HUES48 (cell line): ENCODE measurements around the gene NKX6-1.

Experiments
- H3K27ac ChIP-seq: one replicate; pipeline ENCODE4 v1.7.0; 2013; ENCODE audit warnings: low read depth, low read length, inconsistent platforms
- H3K27me3 ChIP-seq: 2 replicates; pipeline ENCODE4 v1.6.1; 2013; ENCODE audit warnings: mild to moderate bottlenecking, low read length; ENCODE audit not compliant: control insufficient read depth, insufficient read depth
- H3K36me3 ChIP-seq: 2 replicates; pipeline ENCODE4 v1.6.1; 2013; ENCODE audit warnings: low read length; ENCODE audit not compliant: control insufficient read depth, insufficient read depth
- H3K4me1 ChIP-seq: 2 replicates; pipeline ENCODE4 v1.6.1; 2013; ENCODE audit warnings: mild to moderate bottlenecking, low read length; ENCODE audit not compliant: control insufficient read depth, insufficient read depth
- H3K4me3 ChIP-seq: 2 replicates; pipeline ENCODE4 v1.5.1; 2013; ENCODE audit warnings: mild to moderate bottlenecking, low read depth, low read length
- H3K9ac ChIP-seq: 2 replicates; pipeline ENCODE4 v1.6.1; 2013; ENCODE audit warnings: mild to moderate bottlenecking, low read depth, low read length, moderate library complexity
- H3K9me3 ChIP-seq: 2 replicates; pipeline ENCODE4 v1.6.1; 2013; ENCODE audit warnings: low read length; ENCODE audit not compliant: control insufficient read depth, insufficient read depth

NKX6-1 gene

GRCh38 chr4:84498935-84499623, at the start of gene NKX6-1:
Gene NKX6-1 (minus strand): TSS chr4:84499292. CDS start chr4:84498228, 1,064 bp downstream.
- Histone ChIP-seq H3K9ac (no peak within 1 kb of the TSS), H3K4me3 (peak within 1 kb of the TSS; percentile 70), H3K4me1 (peaks cover 56% of the 10 kb centered on the region), H3K36me3 (no peaks in the 10 kb centered on the region), H3K27me3 (peaks cover 98% of the 10 kb centered on the region), H3K27ac (no peak within 1 kb of the TSS), H3K9me3 (no peaks in the 10 kb centered on the region)

- no peak overlapping the region for H3K27ac ChIP-seq
- no peaks in the 10 kb centered on the region for H3K27me3 ChIP-seq
- H3K4me3 ChIP-seq = no peak overlapping the region
- H3K9me3 ChIP-seq = no peaks in the 10 kb centered on the region
- no peak overlapping the region for H3K9ac ChIP-seq
- no peaks in the 10 kb centered on the region; the same call in 1 of the 2 replicates for H3K4me1 ChIP-seq
- no peaks in the 10 kb centered on the region for H3K36me3 ChIP-seq
Observed at GRCh38 chr4:84547211-84547610, 48.1 kb upstream of the NKX6-1 start.

GRCh38 chr4:84545093-84545492, 46.0 kb upstream of the NKX6-1 start:
- H3K27ac ChIP-seq = no peak overlapping the region
- H3K4me3 ChIP-seq = no peak overlapping the region
- H3K9me3 ChIP-seq = no peaks in the 10 kb centered on the region
- no peaks in the 10 kb centered on the region for H3K36me3 ChIP-seq
- no peak overlapping the region for H3K9ac ChIP-seq
- H3K4me1 ChIP-seq = no peaks in the 10 kb centered on the region; the same call in 1 of the 2 replicates
- H3K27me3 ChIP-seq = no peaks in the 10 kb centered on the region

- Histone ChIP-seq H3K4me3 (no peak overlapping the region), H3K27ac (no peak overlapping the region), H3K9ac (no peak overlapping the region), H3K27me3 (no peaks in the 10 kb centered on the region), H3K9me3 (no peaks in the 10 kb centered on the region), H3K36me3 (no peaks in the 10 kb centered on the region), H3K4me1 (no peaks in the 10 kb centered on the region)
Observed at GRCh38 chr4:84535901-84536300, 36.8 kb upstream of the NKX6-1 start.

GRCh38 chr4:84531689-84532088, 32.6 kb upstream of the NKX6-1 start:
- no peaks in the 10 kb centered on the region for H3K4me1 ChIP-seq
- no peaks in the 10 kb centered on the region for H3K36me3 ChIP-seq
- no peak overlapping the region for H3K27ac ChIP-seq
- H3K9ac ChIP-seq = no peak overlapping the region
- no peak overlapping the region for H3K4me3 ChIP-seq
- no peaks in the 10 kb centered on the region for H3K27me3 ChIP-seq
- H3K9me3 ChIP-seq = no peaks in the 10 kb centered on the region

GRCh38 chr4:84530871-84531270, 31.8 kb upstream of the NKX6-1 start:
- H3K4me1 ChIP-seq = no peaks in the 10 kb centered on the region
- no peaks in the 10 kb centered on the region for H3K27me3 ChIP-seq
- no peaks in the 10 kb centered on the region for H3K36me3 ChIP-seq
- H3K4me3 ChIP-seq = no peak overlapping the region
- H3K9ac ChIP-seq = no peak overlapping the region
- no peaks in the 10 kb centered on the region for H3K9me3 ChIP-seq
- H3K27ac ChIP-seq = no peak overlapping the region

GRCh38 chr4:84530454-84530853, 31.4 kb upstream of the NKX6-1 start:
- Histone ChIP-seq H3K36me3 (no peaks in the 10 kb centered on the region), H3K9me3 (no peaks in the 10 kb centered on the region), H3K27ac (no peak overlapping the region), H3K9ac (no peak overlapping the region), H3K27me3 (no peaks in the 10 kb centered on the region), H3K4me1 (no peaks in the 10 kb centered on the region), H3K4me3 (no peak overlapping the region)

- Histone ChIP-seq H3K9me3 (no peaks in the 10 kb centered on the region), H3K4me1 (no peaks in the 10 kb centered on the region), H3K36me3 (no peaks in the 10 kb centered on the region), H3K27ac (no peak overlapping the region), H3K4me3 (no peak overlapping the region), H3K9ac (no peak overlapping the region), H3K27me3 (no peaks in the 10 kb centered on the region)
Observed at GRCh38 chr4:84529169-84529751, 30.2 kb upstream of the NKX6-1 start.

- Histone ChIP-seq H3K27me3 (no peaks in the 10 kb centered on the region), H3K4me3 (no peak overlapping the region), H3K27ac (no peak overlapping the region), H3K9ac (no peak overlapping the region), H3K9me3 (no peaks in the 10 kb centered on the region), H3K36me3 (no peaks in the 10 kb centered on the region), H3K4me1 (no peaks in the 10 kb centered on the region)
Observed at GRCh38 chr4:84527391-84527790, 28.3 kb upstream of the NKX6-1 start.

GRCh38 chr4:84515075-84515474, 16.0 kb upstream of the NKX6-1 start:
- Histone ChIP-seq H3K4me3 (no peak overlapping the region), H3K9me3 (no peaks in the 10 kb centered on the region), H3K36me3 (no peaks in the 10 kb centered on the region), H3K27me3 (no peaks in the 10 kb centered on the region), H3K4me1 (no peaks in the 10 kb centered on the region), H3K27ac (no peak overlapping the region), H3K9ac (no peak overlapping the region)

- no peak overlapping the region for H3K9ac ChIP-seq
- H3K27me3 ChIP-seq = no peaks in the 10 kb centered on the region; the same call in 1 of the 2 replicates
- H3K4me1 ChIP-seq = no peaks in the 10 kb centered on the region
- no peaks in the 10 kb centered on the region for H3K36me3 ChIP-seq
- no peaks in the 10 kb centered on the region for H3K9me3 ChIP-seq
- H3K27ac ChIP-seq = no peak overlapping the region
- H3K4me3 ChIP-seq = no peak overlapping the region
Observed at GRCh38 chr4:84512277-84512676, 13.2 kb upstream of the NKX6-1 start.
